Choroid plexus epithelial cell (primary cell): Measurements from ENCODE around the gene DIPK1B.

Source experiments
- DNase-seq: peaks from one replicate; pipeline ENCODE4 v3.0.0-alpha.2; 2010; ENCODE audit warnings: low read depth
- H3K4me3 ChIP-seq: 2 replicates; pipeline ENCODE4 v1.5.1; 2011; ENCODE audit warnings: low read depth, mild to moderate bottlenecking, control low read depth, low read length, moderate library complexity
- CTCF ChIP-seq: conservative IDR thresholded peaks from 2 replicates; pipeline ENCODE4 v1.5.1; 2011; ENCODE audit warnings: low read depth, mild to moderate bottlenecking, control low read depth, inconsistent platforms, low read length, moderate library complexity

DIPK1B gene

GRCh38 chr9:136674786-136675349 is 37.5 kb upstream of the DIPK1B start:
- no peak for DNase-seq
- no peak overlapping the region for H3K4me3 ChIP-seq
- no peak for TF ChIP-seq CTCF

GRCh38 chr9:136675477-136676296 is 36.7 kb upstream of the DIPK1B start:
- no peak overlapping the region for H3K4me3 ChIP-seq
- DNase-seq, result no peak
- TF ChIP-seq CTCF, result no peak

DNA sequence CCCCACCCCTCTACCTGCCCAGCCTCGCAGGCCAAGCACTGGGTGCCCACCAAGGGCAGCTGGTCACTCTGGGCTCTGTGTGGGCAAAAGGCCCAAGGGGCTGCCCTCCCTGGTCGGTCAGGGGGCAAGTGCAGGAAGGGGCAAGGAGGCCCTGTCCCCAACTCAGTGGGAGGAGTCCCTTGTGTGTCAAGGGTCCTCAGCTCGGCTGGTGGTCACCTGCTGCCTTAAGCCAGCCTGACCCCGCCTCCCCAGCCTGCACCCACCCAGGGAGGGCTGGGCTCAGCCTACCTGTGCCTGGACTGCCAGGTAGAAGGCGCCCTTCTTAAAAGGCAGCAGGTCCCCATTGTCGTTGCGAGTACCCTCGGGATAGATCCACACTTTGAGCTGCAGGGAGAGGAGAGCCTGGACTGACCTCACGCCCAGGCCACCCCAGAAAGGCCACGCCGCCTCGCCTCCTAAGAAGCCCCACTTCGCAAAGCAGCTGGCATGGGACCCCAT is 36.0 kb upstream of the DIPK1B start:
- H3K4me3 ChIP-seq, result no peak overlapping the region
- no peak for DNase-seq
- TF ChIP-seq CTCF, result no peak

GRCh38 chr9:136676920-136677686 is 35.3 kb upstream of the DIPK1B start:
- DNase-seq, result no peak
- H3K4me3 ChIP-seq, result no peak overlapping the region
- no peak for TF ChIP-seq CTCF

DNA sequence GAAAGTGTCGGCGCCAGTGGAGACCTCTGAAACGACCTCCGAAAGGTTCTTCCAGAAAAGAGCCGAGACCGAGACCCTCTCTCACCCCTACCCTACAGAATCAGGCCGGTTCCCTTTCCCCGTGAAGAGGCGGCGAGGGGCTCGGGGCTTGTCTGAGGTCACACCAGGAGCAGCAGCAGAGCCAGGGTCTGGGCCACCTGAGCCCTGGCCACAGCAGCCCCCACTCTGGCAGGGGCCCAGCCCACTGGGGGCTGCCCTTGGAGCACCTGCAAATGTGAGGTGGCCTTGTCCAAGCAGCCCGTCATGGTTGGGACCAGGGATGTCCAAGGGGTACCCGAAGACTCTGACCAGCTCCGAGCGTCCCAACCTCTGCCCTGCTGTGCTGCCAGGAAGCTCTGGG is 34.3 kb upstream of the DIPK1B start:
- H3K4me3 ChIP-seq, result no peak overlapping the region
- no peak for DNase-seq
- TF ChIP-seq CTCF, result no peak

DNA sequence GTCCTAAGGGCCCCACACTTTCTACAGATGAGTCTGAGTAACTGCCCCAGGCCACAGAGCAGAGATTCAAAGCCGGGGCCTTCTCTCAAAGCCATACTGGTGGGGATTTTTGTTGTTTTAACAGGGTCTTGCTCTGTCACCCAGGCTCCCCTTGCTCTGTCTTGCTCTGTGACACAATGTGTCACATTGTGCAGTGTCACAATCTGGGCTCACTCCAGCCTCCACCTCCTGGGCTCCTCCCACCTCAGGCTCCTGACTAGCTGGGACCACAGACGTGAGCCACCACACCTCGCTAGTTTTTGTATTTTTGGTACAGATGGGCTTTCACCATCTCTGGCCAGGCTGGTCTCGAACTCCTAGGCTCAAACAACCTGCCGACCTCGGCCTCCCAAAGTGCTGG is 33.7 kb upstream of the DIPK1B start:
- no peak for TF ChIP-seq CTCF
- no peak overlapping the region for H3K4me3 ChIP-seq
- no peak for DNase-seq
